Endothelial cell of umbilical vein (primary cell): ENCODE results near the gene NUDT9. TPM values are rescaled to one million over a fixed set of nuclear protein-coding genes. Genes with fewer than 3 reads are reported as not detected.

Experiments used
- BruUV-seq: library from RNA; stranded (reverse); fragments of 400-500 nt; replicated peaks from 2 replicates; lab custom pipeline; 2021; lab: Mats Ljungman, UMichigan
- CTCF ChIA-PET: fragments of 300-600, 350-600 bp; sonication (Branson Sonifier 250); formaldehyde crosslinking; loops from one replicate; lab custom pipeline; 2021; ENCODE audit warnings: antibody characterized with exemption, inconsistent platforms; lab: Charles Lee
- POLR2A ChIA-PET: fragments of 300-600, 350-600 bp; sonication (Branson Sonifier 250); formaldehyde crosslinking; loops from one replicate; lab custom pipeline; 2021; ENCODE audit warnings: antibody characterized with exemption, inconsistent platforms; lab: Charles Lee
- DNase-seq: peaks from one replicate; pipeline ENCODE4 v3.0.0-alpha.2; 2011; ENCODE audit warnings: low read depth, low spot score
- FAIRE-seq: peaks from 2 replicates; lab custom pipeline; 2011; peaks lifted over from hg19 to GRCh38; lab: Jason Lieb, UNC
- H2AFZ ChIP-seq: 2 replicates; pipeline ENCODE4 v1.6.0; 2012; ENCODE audit warnings: low read depth, low read length, control low read depth, inconsistent platforms
- H3K27ac ChIP-seq: 2 replicates; pipeline ENCODE4 v1.5.1; 2011; ENCODE audit warnings: low read depth, mild to moderate bottlenecking, control low read depth, low read length, moderate library complexity; ENCODE audit not compliant: insufficient read depth
- H3K27me3 ChIP-seq, 2 experiments: 2 replicates each; pipeline versions ENCODE4 v1.6.0 to v1.6.1; 2011; ENCODE audit warnings: low read length in 2 of 2, mixed read lengths in 1 of 2; ENCODE audit not compliant: control insufficient read depth in 2 of 2, insufficient read depth in 2 of 2
- H3K36me3 ChIP-seq, 2 experiments: 2 replicates in 1 of 2; 3 replicates in 1 of 2; pipeline ENCODE4 v1.5.1; 2011; ENCODE audit warnings: low read length in 2 of 2, mild to moderate bottlenecking in 1 of 2, moderate library complexity in 1 of 2; ENCODE audit not compliant: control insufficient read depth in 2 of 2, insufficient read depth in 2 of 2; ENCODE audit errors: extremely low read depth in 1 of 2
- H3K4me1 ChIP-seq: 3 replicates; pipeline ENCODE4 v1.5.1; 2011; ENCODE audit warnings: mild to moderate bottlenecking, low read length; ENCODE audit not compliant: control insufficient read depth, insufficient read depth; ENCODE audit errors: extremely low read depth
- H3K4me2 ChIP-seq: 2 replicates; pipeline ENCODE4 v1.6.1; 2011; ENCODE audit warnings: low read length, control low read depth, mixed read lengths; ENCODE audit not compliant: insufficient read depth
- H3K4me3 ChIP-seq, 3 experiments: fragments of 200-600 bp in 1 of 3; sonication (generic), shearing (Covaris generic) in 1 of 3; replicated peaks in 1 of 3; 2 replicates each; pipeline ENCODE4 v1.5.1; 2011 to 2016; ENCODE audit warnings: control low read depth in 3 of 3, low read length in 3 of 3, mild to moderate bottlenecking in 2 of 3, inconsistent platforms in 1 of 3, low read depth in 1 of 3, moderate library complexity in 1 of 3; ENCODE audit not compliant: insufficient read depth in 1 of 3
- H3K79me2 ChIP-seq: 2 replicates; pipeline ENCODE4 v1.6.0; 2012; ENCODE audit warnings: low read length, inconsistent platforms; ENCODE audit not compliant: control insufficient read depth, insufficient read depth
- H3K9ac ChIP-seq: replicated peaks from 2 replicates; pipeline ENCODE3; 2011; ENCODE audit warnings: low read length, control low read depth; ENCODE audit not compliant: insufficient read depth; ENCODE audit errors: extremely low read depth
- H3K9me1 ChIP-seq: replicated peaks from 3 replicates; pipeline ENCODE4 v1.6.0; 2011; ENCODE audit warnings: mild to moderate bottlenecking, low read length; ENCODE audit not compliant: control insufficient read depth, insufficient read depth; ENCODE audit errors: extremely low read depth
- H3K9me3 ChIP-seq: replicated peaks from 2 replicates; pipeline ENCODE4 v1.5.1; 2012; ENCODE audit warnings: low read length, inconsistent platforms; ENCODE audit not compliant: control insufficient read depth, insufficient read depth
- H4K20me1 ChIP-seq: replicated peaks from 2 replicates; pipeline ENCODE3; 2011; ENCODE audit warnings: mild to moderate bottlenecking, low read length; ENCODE audit not compliant: control insufficient read depth, insufficient read depth; ENCODE audit errors: extremely low read depth
- EZH2 ChIP-seq: IDR thresholded peaks from 2 replicates; pipeline ENCODE4 v1.6.1; 2012; ENCODE audit warnings: borderline replicate concordance, low read depth, mild to moderate bottlenecking, moderate library complexity, low read length, inconsistent platforms; ENCODE audit not compliant: severe bottlenecking
- FOS ChIP-seq: IDR thresholded peaks from 2 replicates; pipeline ENCODE4 v1.6.1; 2011; ENCODE audit warnings: mild to moderate bottlenecking, low read length, moderate library complexity, borderline replicate concordance; ENCODE audit not compliant: insufficient read depth
- GATA2 ChIP-seq: IDR thresholded peaks from 2 replicates; pipeline ENCODE4 v1.7.0; 2011; ENCODE audit warnings: low read depth, mild to moderate bottlenecking, moderate library complexity, mixed read lengths, low read length; ENCODE audit not compliant: insufficient read length, insufficient read depth
- JUN ChIP-seq: IDR thresholded peaks from 2 replicates; pipeline ENCODE4 v1.6.1; 2011; ENCODE audit warnings: borderline replicate concordance, low read depth; ENCODE audit not compliant: insufficient read length, insufficient read depth
- MYC ChIP-seq: IDR thresholded peaks from one replicate; pipeline ENCODE4 v1.6.1; 2011; ENCODE audit warnings: mild to moderate bottlenecking, low read depth, low read length
- POLR2A ChIP-seq: IDR thresholded peaks from 2 replicates; pipeline ENCODE4 v1.6.1; 2012; ENCODE audit warnings: low read depth, mild to moderate bottlenecking, control low read depth, low read length
- POLR2AphosphoS5 ChIP-seq: IDR thresholded peaks from 2 replicates; pipeline ENCODE4 v1.6.1; 2012; ENCODE audit warnings: low read depth, mild to moderate bottlenecking, control low read depth, low read length, moderate library complexity; ENCODE audit not compliant: insufficient read depth
- dilution Hi-C: fragments of 300-500 bp; cut with MboI; formaldehyde crosslinking; loops from one replicate; pipeline ENCODE4 v1.15.0; 2019; ENCODE audit warnings: low sequenced_read_pairs; ENCODE audit not compliant: extremely low pct_ligation_motif_present
- intact Hi-C: fragments of 100-400 bp; cut with micrococcal nuclease; formaldehyde crosslinking; loops from one replicate; pipeline ENCODE4 v1.10.0; 2022
- polyA plus RNA-seq, 4 experiments: library from polyadenylated mRNA; depleted of rRNA in 3 of 4; stranded (reverse) in 3 of 4; unstranded in 1 of 4; fragments of >200 nt; gene quantifications; 2 replicates each; pipeline versions ENCODE4 v1.2.1 to v1.2.3, GENCODE V29; 2011 to 2012; ENCODE audit warnings: missing spikeins in 1 of 4
- total RNA-seq: library from RNA; stranded (reverse); gene quantifications from 2 replicates; pipeline ENCODE4 v1.2.3, GENCODE V29; 2021
- TF ChIP-seq, protein P1 (sequence below), 2 donors: IDR thresholded peaks; 1 replicate in 1 of 2; 2 replicates in 1 of 2; pipeline ENCODE4 v1.5.1; 2011; ENCODE audit warnings: low read length in 2 of 2, mild to moderate bottlenecking in 2 of 2, moderate library complexity in 2 of 2, control low read depth in 1 of 2, inconsistent platforms in 1 of 2, low read depth in 1 of 2; ENCODE audit not compliant: insufficient read depth in 1 of 2; ENCODE audit errors: extremely low read depth in 1 of 2
- TF ChIP-seq, protein P2 (sequence below): IDR thresholded peaks from 2 replicates; pipeline ENCODE4 v1.6.1; 2011; ENCODE audit not compliant: insufficient read depth, insufficient read length

The NUDT9 gene
- total and polyA plus RNA-seq, 2 donors (not counting 3 experiments of a cell fraction or from before 2014, with no cell fraction given), result 15.3 to 25.0 TPM

DNA sequence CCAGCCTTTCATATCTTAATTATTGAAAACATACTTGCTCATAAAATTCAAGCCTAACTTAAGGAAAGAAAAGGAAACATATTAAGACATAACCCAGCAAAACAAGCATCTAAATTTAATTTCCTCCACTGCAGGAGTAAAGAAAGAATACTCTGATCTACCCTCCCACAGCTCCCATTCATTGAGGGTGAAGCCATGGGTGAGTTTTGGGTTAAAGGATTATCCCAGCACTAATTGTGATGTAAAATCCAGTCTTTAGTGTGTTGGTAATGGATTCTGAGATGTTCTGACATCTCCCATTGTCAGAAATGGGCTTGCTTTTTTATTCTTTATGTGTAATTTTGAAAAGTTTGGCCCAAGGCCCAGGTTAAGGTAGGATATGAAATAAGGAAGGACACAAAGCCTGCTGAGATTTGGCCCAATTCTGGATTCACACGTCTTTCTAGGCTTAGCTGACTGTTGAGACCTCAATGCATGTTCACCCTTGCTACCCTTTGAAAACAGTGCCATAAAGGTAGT, 56.4 kb downstream of the NUDT9 start:
- Histone ChIP-seq H3K27me3 (no peaks in the 10 kb centered on the region), H2AFZ (no peak overlapping the region), H3K27ac (no peak overlapping the region), H3K9ac (no peak overlapping the region), H3K79me2 (no peaks in the 10 kb centered on the region), H4K20me1 (no peaks in the 10 kb centered on the region), H3K4me2 (no peak overlapping the region), H3K36me3 (no peaks in the 10 kb centered on the region), H3K4me1 (no peaks in the 10 kb centered on the region), H3K9me3 (no peaks in the 10 kb centered on the region), H3K4me3 (no peak overlapping the region), H3K9me1 (no peaks in the 10 kb centered on the region)
- no peak for TF ChIP-seq MYC
- no peak for TF ChIP-seq EZH2
- TF ChIP-seq, protein P1, sequence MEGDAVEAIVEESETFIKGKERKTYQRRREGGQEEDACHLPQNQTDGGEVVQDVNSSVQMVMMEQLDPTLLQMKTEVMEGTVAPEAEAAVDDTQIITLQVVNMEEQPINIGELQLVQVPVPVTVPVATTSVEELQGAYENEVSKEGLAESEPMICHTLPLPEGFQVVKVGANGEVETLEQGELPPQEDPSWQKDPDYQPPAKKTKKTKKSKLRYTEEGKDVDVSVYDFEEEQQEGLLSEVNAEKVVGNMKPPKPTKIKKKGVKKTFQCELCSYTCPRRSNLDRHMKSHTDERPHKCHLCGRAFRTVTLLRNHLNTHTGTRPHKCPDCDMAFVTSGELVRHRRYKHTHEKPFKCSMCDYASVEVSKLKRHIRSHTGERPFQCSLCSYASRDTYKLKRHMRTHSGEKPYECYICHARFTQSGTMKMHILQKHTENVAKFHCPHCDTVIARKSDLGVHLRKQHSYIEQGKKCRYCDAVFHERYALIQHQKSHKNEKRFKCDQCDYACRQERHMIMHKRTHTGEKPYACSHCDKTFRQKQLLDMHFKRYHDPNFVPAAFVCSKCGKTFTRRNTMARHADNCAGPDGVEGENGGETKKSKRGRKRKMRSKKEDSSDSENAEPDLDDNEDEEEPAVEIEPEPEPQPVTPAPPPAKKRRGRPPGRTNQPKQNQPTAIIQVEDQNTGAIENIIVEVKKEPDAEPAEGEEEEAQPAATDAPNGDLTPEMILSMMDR (IDR thresholded peaks at IDR 0.05; ENCODE audit: extremely low read depth in 1 of 2, insufficient read depth in 1 of 2, low read depth in 1 of 2, low read length in 2 of 2), result no peak
- no peak for TF ChIP-seq GATA2
- TF ChIP-seq POLR2AphosphoS5, result no peak
- TF ChIP-seq, protein P2, sequence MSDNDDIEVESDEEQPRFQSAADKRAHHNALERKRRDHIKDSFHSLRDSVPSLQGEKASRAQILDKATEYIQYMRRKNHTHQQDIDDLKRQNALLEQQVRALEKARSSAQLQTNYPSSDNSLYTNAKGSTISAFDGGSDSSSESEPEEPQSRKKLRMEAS, result no peak
- TF ChIP-seq JUN, result no peak
- no peak for TF ChIP-seq POLR2A
- no peak for TF ChIP-seq FOS
- CTCF ChIA-PET, result no interaction called here
- dilution Hi-C loops, result no loop called here
- BruUV-seq, result no TSS peak
- POLR2A ChIA-PET, result no interaction called here
- FAIRE-seq (no peak), DNase-seq (no peak)
- intact Hi-C loops, result no loop called here
